GM15510 (cell line): ENCODE results near the gene RPL19.

ENCODE experiments used
- POLR2A ChIP-seq: IDR thresholded peaks from 3 replicates; pipeline ENCODE4 v1.6.1; 2011; ENCODE audit warnings: borderline replicate concordance; ENCODE audit not compliant: insufficient read length; ENCODE audit errors: extremely low read depth

Gene RPL19

GRCh38 chr17:39200070-39200879, at the start of gene RPL19:
RPL19 (plus strand) TSS chr17:39200283; CDS start chr17:39200345, 62 bp downstream.
- peak; percentile 97 for TF ChIP-seq POLR2A

GRCh38 chr17:39150795-39151149, 49.3 kb upstream of the RPL19 start:
- TF ChIP-seq POLR2A, result no peak

- TF ChIP-seq POLR2A, result no peak
Observed at GRCh38 chr17:39151150-39151942, 48.7 kb upstream of the RPL19 start, which contains the start of gene PLXDC1. PLXDC1 (minus strand) TSS chr17:39151637; CDS start chr17:39151437, 200 bp downstream.

- TF ChIP-seq POLR2A, result no peak
Observed at GRCh38 chr17:39151943-39152818, 47.9 kb upstream of the RPL19 start.

- no peak for TF ChIP-seq POLR2A
Observed at GRCh38 chr17:39153599-39154051, 46.5 kb upstream of the RPL19 start.

- no peak for TF ChIP-seq POLR2A
Observed at GRCh38 chr17:39155654-39156053, 44.4 kb upstream of the RPL19 start.

- TF ChIP-seq POLR2A, result no peak
Observed at GRCh38 chr17:39156491-39156890, 43.6 kb upstream of the RPL19 start.

GRCh38 chr17:39158623-39159022, 41.5 kb upstream of the RPL19 start:
- TF ChIP-seq POLR2A, result no peak

GRCh38 chr17:39161962-39162361, 38.1 kb upstream of the RPL19 start:
- no peak for TF ChIP-seq POLR2A

GRCh38 chr17:39164675-39165143, 35.4 kb upstream of the RPL19 start:
- TF ChIP-seq POLR2A, result no peak

GRCh38 chr17:39165178-39165840, 34.8 kb upstream of the RPL19 start:
- TF ChIP-seq POLR2A, result no peak

- no peak for TF ChIP-seq POLR2A
Observed at GRCh38 chr17:39165841-39166349, 34.2 kb upstream of the RPL19 start, which contains the start of gene ARL5C. ARL5C (minus strand) TSS chr17:39166161; CDS start chr17:39165760, 401 bp downstream.

GRCh38 chr17:39166437-39167335, 33.4 kb upstream of the RPL19 start:
- no peak for TF ChIP-seq POLR2A
